ENCODE data around the gene EHBP1.

- no peak for TF ChIP-seq CTCF (conservative IDR thresholded peaks at IDR 0.05 in 1 of 2, IDR thresholded peaks at IDR 0.05 in 1 of 2; ENCODE audit: low read depth in 1 of 2, low read length in 2 of 2)
- no peak for TF ChIP-seq EZH2 (IDR thresholded peaks at IDR 0.05; ENCODE audit: low read length, missing control alignments)
These were observed 261.5 kb downstream of the EHBP1 start for GRCh38 chr2:62966991-62967390.

Data from fibroblast of lung (primary cell).